ENCODE results near the gene TMEM255B. TPM values are rescaled to one million over a fixed set of nuclear protein-coding genes. Genes with fewer than 3 reads are reported as not detected.

TMEM255B gene
- total and polyA plus RNA-seq, 2 donors (not counting 3 experiments of a cell fraction or from before 2014, with no cell fraction given) = 105 to 121 TPM

GRCh38 chr13:113817860-113818691, 59.0 kb downstream of the TMEM255B start:
- POLR2A ChIA-PET = no interaction called here
- Histone ChIP-seq H3K79me2 (ENCODE audit: control insufficient read depth, insufficient read depth, low read length) (no peaks in the 10 kb centered on the region), H3K36me3 (ENCODE audit: control insufficient read depth in 2 of 2, extremely low read depth in 1 of 2, insufficient read depth in 2 of 2, low read length in 2 of 2) (peaks cover 0 to 9% of the 10 kb centered on the region in 2 experiments), H3K27ac (ENCODE audit: insufficient read depth, low read depth, low read length) (peak overlapping the region; percentile 34), H3K27me3 (ENCODE audit: control insufficient read depth in 2 of 2, insufficient read depth in 2 of 2, low read length in 2 of 2) (no peaks in the 10 kb centered on the region), H3K4me1 (ENCODE audit: control insufficient read depth, extremely low read depth, insufficient read depth, low read length) (peaks cover 6% of the 10 kb centered on the region), H2AFZ (ENCODE audit: low read depth, low read length) (no peak overlapping the region), H3K9ac (replicated peaks; ENCODE audit: extremely low read depth, insufficient read depth, low read length) (no peak overlapping the region), H4K20me1 (replicated peaks; ENCODE audit: control insufficient read depth, extremely low read depth, insufficient read depth, low read length) (no peaks in the 10 kb centered on the region), H3K9me3 (replicated peaks; ENCODE audit: control insufficient read depth, insufficient read depth, low read length) (no peaks in the 10 kb centered on the region), H3K9me1 (replicated peaks; ENCODE audit: control insufficient read depth, extremely low read depth, insufficient read depth, low read length) (no peaks in the 10 kb centered on the region), H3K4me2 (ENCODE audit: insufficient read depth, low read length) (no peak overlapping the region), H3K4me3 (replicated peaks in 1 of 3; ENCODE audit: insufficient read depth in 1 of 3, low read depth in 1 of 3, low read length in 3 of 3) (no peak overlapping the region)
- FAIRE-seq (no peak), DNase-seq (ENCODE audit: low read depth, low spot score) (peak; percentile 16)
- intact Hi-C loops (cut with micrococcal nuclease) = loop anchor here (1.0 to 5.0 kb wide), 8 partner anchors 19 to 408 kb away; partner anchors contain the start of gene TMEM255B
- no TSS peak for BruUV-seq (replicated peaks)
- dilution Hi-C loops (cut with MboI; ENCODE audit: extremely low pct_ligation_motif_present, low sequenced_read_pairs) = no loop called here
- CTCF ChIA-PET = interaction anchor here (0.6 kb wide), 1 partner anchor 20 kb away, joined by 3 read pairs; no protein-coding TSS in a partner anchor
- TF ChIP-seq MYC (IDR thresholded peaks at IDR 0.05; ENCODE audit: low read depth, low read length) (no peak), FOS (IDR thresholded peaks at IDR 0.05; ENCODE audit: borderline replicate concordance, insufficient read depth, low read length) (no peak), GATA2 (IDR thresholded peaks at IDR 0.05; ENCODE audit: insufficient read depth, insufficient read length, low read depth, low read length) (no peak)
- TF ChIP-seq, protein P1, sequence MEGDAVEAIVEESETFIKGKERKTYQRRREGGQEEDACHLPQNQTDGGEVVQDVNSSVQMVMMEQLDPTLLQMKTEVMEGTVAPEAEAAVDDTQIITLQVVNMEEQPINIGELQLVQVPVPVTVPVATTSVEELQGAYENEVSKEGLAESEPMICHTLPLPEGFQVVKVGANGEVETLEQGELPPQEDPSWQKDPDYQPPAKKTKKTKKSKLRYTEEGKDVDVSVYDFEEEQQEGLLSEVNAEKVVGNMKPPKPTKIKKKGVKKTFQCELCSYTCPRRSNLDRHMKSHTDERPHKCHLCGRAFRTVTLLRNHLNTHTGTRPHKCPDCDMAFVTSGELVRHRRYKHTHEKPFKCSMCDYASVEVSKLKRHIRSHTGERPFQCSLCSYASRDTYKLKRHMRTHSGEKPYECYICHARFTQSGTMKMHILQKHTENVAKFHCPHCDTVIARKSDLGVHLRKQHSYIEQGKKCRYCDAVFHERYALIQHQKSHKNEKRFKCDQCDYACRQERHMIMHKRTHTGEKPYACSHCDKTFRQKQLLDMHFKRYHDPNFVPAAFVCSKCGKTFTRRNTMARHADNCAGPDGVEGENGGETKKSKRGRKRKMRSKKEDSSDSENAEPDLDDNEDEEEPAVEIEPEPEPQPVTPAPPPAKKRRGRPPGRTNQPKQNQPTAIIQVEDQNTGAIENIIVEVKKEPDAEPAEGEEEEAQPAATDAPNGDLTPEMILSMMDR (IDR thresholded peaks at IDR 0.05; ENCODE audit: extremely low read depth in 1 of 2, insufficient read depth in 1 of 2, low read depth in 1 of 2, low read length in 2 of 2) = no peak
